22Rv1 (cell line): ENCODE measurements around the gene OBP2A.

Experiments used
- CTCF ChIP-seq: fragments of 450-650 bp; IDR thresholded peaks from 2 replicates; pipeline ENCODE4 v1.5.1; 2017; ENCODE audit warnings: mild to moderate bottlenecking
- ZFX ChIP-seq: fragments of 450-650 bp; IDR thresholded peaks from 2 replicates; pipeline ENCODE4 v1.6.1; 2017; ENCODE audit warnings: antibody characterized with exemption, borderline replicate concordance

- TF ChIP-seq CTCF, result no peak
- no peak for TF ChIP-seq ZFX
Measured at GRCh38 chr9:135592625-135593024, 46.7 kb downstream of the OBP2A start.
